ENCODE data around the gene STARD3.

GRCh38 chr17:39600288-39600996 lies 36.5 kb upstream of the STARD3 start:
- TF ChIP-seq MEIS2 (IDR thresholded peaks at IDR 0.05; ENCODE audit: partially characterized antibody) (no peak), E2F4 (CRISPR knock-in tag; IDR thresholded peaks at IDR 0.05; ENCODE audit: low read depth) (no peak), POLR2AphosphoS5 (IDR thresholded peaks at IDR 0.05; ENCODE audit: control insufficient read depth, insufficient read depth, low read depth, low read length) (no peak)
